HEK293 (cell line): ENCODE data around the gene PDE6B.

Source experiments
- TCF7L2 ChIP-seq: IDR thresholded peaks from 2 replicates; pipeline ENCODE4 v1.6.1; 2011; ENCODE audit warnings: low read depth, mild to moderate bottlenecking, inconsistent platforms, low read length, moderate library complexity, borderline replicate concordance
- ZBTB7A ChIP-seq: fragments of 450-650 bp; formaldehyde crosslinking; IDR thresholded peaks from 2 replicates; pipeline ENCODE4 v1.5.1; 2016; ENCODE audit warnings: low read depth, missing biosample characterization, missing genetic modification characterization
- ZNF529 ChIP-seq: fragments of 450-650 bp; formaldehyde crosslinking; IDR thresholded peaks from 2 replicates; pipeline ENCODE4 v1.5.1; 2017; ENCODE audit warnings: missing genetic modification characterization, missing biosample characterization; ENCODE audit not compliant: insufficient replicate concordance
- TF ChIP-seq, protein P1 (sequence below): fragments of 450-650 bp; formaldehyde crosslinking; IDR thresholded peaks from 2 replicates; pipeline ENCODE4 v1.5.1; 2016; ENCODE audit warnings: missing biosample characterization, missing genetic modification characterization
- TF ChIP-seq, protein P2 (sequence below): fragments of 450-650 bp; formaldehyde crosslinking; IDR thresholded peaks from 2 replicates; pipeline ENCODE4 v1.5.1; 2016; ENCODE audit warnings: missing biosample characterization, missing genetic modification characterization
- TF ChIP-seq, protein P3 (sequence below): fragments of 450-650 bp; formaldehyde crosslinking; IDR thresholded peaks from 2 replicates; pipeline ENCODE4 v1.5.1; 2016; ENCODE audit warnings: missing biosample characterization, missing genetic modification characterization, low read depth

DNA sequence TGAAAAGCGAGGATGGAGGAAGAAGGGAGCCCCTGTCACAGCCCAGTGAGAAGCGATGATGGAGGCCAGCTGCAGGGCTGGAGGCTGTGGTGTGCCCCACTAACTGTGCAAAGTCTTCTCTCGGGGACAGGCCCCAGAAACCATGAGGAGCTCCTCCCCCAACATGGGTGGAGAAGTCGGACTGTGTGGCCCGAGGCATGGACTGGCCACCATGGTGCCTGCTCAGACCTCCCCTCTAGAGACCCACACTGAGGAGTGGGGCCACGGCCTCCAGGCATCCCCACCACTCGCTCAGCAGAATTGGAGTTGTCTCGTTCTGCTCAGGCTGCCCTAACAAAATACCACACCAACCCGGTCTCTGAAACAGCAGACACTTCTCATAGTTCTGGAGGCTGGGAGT lies 12.2 kb upstream of the PDE6B start:
- no peak for TF ChIP-seq TCF7L2
- no peak for TF ChIP-seq ZBTB7A (tag by site-specific recombination)
- TF ChIP-seq, protein P1, sequence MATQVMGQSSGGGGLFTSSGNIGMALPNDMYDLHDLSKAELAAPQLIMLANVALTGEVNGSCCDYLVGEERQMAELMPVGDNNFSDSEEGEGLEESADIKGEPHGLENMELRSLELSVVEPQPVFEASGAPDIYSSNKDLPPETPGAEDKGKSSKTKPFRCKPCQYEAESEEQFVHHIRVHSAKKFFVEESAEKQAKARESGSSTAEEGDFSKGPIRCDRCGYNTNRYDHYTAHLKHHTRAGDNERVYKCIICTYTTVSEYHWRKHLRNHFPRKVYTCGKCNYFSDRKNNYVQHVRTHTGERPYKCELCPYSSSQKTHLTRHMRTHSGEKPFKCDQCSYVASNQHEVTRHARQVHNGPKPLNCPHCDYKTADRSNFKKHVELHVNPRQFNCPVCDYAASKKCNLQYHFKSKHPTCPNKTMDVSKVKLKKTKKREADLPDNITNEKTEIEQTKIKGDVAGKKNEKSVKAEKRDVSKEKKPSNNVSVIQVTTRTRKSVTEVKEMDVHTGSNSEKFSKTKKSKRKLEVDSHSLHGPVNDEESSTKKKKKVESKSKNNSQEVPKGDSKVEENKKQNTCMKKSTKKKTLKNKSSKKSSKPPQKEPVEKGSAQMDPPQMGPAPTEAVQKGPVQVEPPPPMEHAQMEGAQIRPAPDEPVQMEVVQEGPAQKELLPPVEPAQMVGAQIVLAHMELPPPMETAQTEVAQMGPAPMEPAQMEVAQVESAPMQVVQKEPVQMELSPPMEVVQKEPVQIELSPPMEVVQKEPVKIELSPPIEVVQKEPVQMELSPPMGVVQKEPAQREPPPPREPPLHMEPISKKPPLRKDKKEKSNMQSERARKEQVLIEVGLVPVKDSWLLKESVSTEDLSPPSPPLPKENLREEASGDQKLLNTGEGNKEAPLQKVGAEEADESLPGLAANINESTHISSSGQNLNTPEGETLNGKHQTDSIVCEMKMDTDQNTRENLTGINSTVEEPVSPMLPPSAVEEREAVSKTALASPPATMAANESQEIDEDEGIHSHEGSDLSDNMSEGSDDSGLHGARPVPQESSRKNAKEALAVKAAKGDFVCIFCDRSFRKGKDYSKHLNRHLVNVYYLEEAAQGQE (tag by site-specific recombination) = no peak
- TF ChIP-seq, protein P2, sequence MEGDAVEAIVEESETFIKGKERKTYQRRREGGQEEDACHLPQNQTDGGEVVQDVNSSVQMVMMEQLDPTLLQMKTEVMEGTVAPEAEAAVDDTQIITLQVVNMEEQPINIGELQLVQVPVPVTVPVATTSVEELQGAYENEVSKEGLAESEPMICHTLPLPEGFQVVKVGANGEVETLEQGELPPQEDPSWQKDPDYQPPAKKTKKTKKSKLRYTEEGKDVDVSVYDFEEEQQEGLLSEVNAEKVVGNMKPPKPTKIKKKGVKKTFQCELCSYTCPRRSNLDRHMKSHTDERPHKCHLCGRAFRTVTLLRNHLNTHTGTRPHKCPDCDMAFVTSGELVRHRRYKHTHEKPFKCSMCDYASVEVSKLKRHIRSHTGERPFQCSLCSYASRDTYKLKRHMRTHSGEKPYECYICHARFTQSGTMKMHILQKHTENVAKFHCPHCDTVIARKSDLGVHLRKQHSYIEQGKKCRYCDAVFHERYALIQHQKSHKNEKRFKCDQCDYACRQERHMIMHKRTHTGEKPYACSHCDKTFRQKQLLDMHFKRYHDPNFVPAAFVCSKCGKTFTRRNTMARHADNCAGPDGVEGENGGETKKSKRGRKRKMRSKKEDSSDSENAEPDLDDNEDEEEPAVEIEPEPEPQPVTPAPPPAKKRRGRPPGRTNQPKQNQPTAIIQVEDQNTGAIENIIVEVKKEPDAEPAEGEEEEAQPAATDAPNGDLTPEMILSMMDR (tag by site-specific recombination) = no peak
- no peak for TF ChIP-seq ZNF529 (tag by site-specific recombination)
- TF ChIP-seq, protein P3, sequence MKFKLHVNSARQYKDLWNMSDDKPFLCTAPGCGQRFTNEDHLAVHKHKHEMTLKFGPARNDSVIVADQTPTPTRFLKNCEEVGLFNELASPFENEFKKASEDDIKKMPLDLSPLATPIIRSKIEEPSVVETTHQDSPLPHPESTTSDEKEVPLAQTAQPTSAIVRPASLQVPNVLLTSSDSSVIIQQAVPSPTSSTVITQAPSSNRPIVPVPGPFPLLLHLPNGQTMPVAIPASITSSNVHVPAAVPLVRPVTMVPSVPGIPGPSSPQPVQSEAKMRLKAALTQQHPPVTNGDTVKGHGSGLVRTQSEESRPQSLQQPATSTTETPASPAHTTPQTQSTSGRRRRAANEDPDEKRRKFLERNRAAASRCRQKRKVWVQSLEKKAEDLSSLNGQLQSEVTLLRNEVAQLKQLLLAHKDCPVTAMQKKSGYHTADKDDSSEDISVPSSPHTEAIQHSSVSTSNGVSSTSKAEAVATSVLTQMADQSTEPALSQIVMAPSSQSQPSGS (tag by site-specific recombination) = no peak
